Neutrophil (primary cell): Measurements from ENCODE around the gene CACNA1C.

ENCODE experiments used
- H3K27ac ChIP-seq: fragments of 200-600 bp; sonication (generic); 2 replicates; pipeline ENCODE4 v1.5.1; 2016; ENCODE audit warnings: mild to moderate bottlenecking, moderate library complexity
- H3K27me3 ChIP-seq: fragments of 200-600 bp; sonication (generic); 2 replicates; pipeline ENCODE4 v1.6.0; 2016; ENCODE audit warnings: mild to moderate bottlenecking
- H3K36me3 ChIP-seq: fragments of 200-600 bp; sonication (generic); 2 replicates; pipeline ENCODE4 v1.5.1; 2017
- H3K4me1 ChIP-seq, 2 experiments: fragments of 200-600 bp in 1 of 2; sonication (generic) in 1 of 2; 1 replicate in 1 of 2; 2 replicates in 1 of 2; pipeline versions ENCODE4 v1.5.1 to v1.6.1; 2013 to 2016; ENCODE audit warnings: low read depth in 1 of 2, low read length in 1 of 2, mild to moderate bottlenecking in 1 of 2, moderate library complexity in 1 of 2; ENCODE audit not compliant: control insufficient read depth in 1 of 2, insufficient read depth in 1 of 2
- H3K4me3 ChIP-seq, 2 experiments: fragments of 200-600 bp in 1 of 2; sonication (generic) in 1 of 2; 1 replicate in 1 of 2; 2 replicates in 1 of 2; pipeline ENCODE4 v1.5.1; 2013 to 2016; ENCODE audit warnings: low read depth in 1 of 2, low read length in 1 of 2, mild to moderate bottlenecking in 1 of 2, moderate library complexity in 1 of 2
- H3K9me3 ChIP-seq: fragments of 200-600 bp; sonication (generic); 2 replicates; pipeline ENCODE4 v1.5.1; 2016
- TF ChIP-seq, protein P1 (sequence below): fragments of 200-600 bp; sonication (generic); IDR thresholded peaks from 2 replicates; pipeline ENCODE4 v1.5.1; 2016; ENCODE audit warnings: antibody characterized with exemption

Gene CACNA1C

DNA sequence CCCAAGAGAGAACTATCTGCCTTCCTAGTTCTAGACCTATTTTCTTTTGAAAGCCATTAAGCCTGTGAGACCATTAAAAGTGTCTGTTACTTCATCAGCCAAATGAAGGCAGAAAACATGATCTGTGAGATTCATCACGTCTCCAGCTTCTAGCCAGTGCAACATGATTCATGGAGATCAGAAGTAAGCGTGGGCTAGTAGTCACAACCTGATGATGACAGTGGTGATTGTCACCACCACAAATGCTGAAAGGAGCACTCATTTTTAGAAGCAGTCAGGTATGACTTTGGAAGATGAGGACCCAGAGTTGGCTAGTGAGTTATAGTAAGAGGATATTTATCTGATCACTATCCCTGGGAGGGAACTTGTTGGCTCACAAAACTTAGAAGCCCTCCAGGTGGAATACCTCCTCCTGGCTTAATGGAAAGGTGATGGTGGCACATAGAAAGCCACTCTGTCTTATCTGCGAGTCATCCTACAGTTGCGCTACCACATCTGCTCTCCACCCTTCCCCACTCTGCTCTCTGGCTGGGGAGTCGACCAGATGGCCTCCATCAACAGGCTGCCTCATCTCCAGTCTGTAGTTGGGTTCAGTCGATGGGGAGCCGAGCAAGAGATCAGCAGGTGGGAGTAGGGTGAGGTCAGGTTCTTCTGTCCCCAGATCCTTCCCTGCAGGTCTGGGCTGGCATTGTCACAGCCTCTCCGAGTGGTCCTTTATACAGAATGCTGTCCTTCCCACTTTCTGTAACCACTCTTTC, 424.4 kb downstream of the CACNA1C start:
- TF ChIP-seq, protein P1, sequence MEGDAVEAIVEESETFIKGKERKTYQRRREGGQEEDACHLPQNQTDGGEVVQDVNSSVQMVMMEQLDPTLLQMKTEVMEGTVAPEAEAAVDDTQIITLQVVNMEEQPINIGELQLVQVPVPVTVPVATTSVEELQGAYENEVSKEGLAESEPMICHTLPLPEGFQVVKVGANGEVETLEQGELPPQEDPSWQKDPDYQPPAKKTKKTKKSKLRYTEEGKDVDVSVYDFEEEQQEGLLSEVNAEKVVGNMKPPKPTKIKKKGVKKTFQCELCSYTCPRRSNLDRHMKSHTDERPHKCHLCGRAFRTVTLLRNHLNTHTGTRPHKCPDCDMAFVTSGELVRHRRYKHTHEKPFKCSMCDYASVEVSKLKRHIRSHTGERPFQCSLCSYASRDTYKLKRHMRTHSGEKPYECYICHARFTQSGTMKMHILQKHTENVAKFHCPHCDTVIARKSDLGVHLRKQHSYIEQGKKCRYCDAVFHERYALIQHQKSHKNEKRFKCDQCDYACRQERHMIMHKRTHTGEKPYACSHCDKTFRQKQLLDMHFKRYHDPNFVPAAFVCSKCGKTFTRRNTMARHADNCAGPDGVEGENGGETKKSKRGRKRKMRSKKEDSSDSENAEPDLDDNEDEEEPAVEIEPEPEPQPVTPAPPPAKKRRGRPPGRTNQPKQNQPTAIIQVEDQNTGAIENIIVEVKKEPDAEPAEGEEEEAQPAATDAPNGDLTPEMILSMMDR, result no peak
- Histone ChIP-seq H3K27ac (no peak overlapping the region), H3K9me3 (no peaks in the 10 kb centered on the region), H3K27me3 (peaks cover 22% of the 10 kb centered on the region), H3K36me3 (no peaks in the 10 kb centered on the region), H3K4me3 (no peak overlapping the region), H3K4me1 (no peaks in the 10 kb centered on the region)

DNA sequence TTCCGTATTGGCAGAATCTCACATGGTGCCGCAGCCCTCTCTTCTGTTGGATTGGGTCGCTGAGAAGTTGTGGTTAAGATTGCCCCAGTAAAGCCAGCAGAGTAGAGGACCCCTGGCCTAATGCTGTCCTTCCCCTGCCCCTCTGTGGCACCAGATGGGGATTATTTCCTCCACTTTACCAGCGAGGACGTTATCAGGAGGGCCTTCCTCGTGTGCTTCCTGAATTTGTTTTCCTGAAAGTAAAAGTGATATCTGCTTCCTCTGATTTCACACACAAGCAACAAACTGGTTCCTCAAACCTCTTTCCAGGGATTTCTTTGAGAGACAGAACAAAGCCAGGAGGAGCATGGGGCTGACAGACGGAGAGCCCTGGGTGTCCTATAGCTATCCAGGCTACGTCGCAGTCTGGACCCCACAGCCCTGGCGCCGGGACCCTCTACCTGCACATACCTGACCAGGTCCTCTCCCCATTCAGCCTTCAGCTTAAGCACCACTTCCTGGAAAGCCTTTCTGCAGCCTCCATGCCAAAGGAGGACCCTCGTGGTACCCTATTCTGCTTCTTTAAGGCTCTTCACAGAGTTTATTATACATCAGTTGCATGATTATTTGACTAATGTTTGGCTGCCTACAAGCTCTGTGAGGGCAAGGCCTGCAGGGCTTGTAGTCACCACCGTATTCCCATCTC, 427.2 kb downstream of the CACNA1C start:
- H3K27ac ChIP-seq, result no peak overlapping the region
- no peaks in the 10 kb centered on the region for H3K9me3 ChIP-seq
- no peak overlapping the region for H3K4me3 ChIP-seq

GRCh38 chr12:2481346-2481745, 428.6 kb downstream of the CACNA1C start:
- Histone ChIP-seq H3K27me3 (peaks cover 22% of the 10 kb centered on the region), H3K4me1 (no peaks in the 10 kb centered on the region), H3K27ac (no peak overlapping the region), H3K36me3 (no peaks in the 10 kb centered on the region), H3K9me3 (no peaks in the 10 kb centered on the region), H3K4me3 (no peak overlapping the region)
- TF ChIP-seq, protein P1, result no peak

More for the DNA sequence above, 427.2 kb downstream of the CACNA1C start:
- Histone ChIP-seq H3K4me1 (no peaks in the 10 kb centered on the region), H3K27me3 (peaks cover 22% of the 10 kb centered on the region), H3K36me3 (no peaks in the 10 kb centered on the region)
- TF ChIP-seq, protein P1, result no peak

DNA sequence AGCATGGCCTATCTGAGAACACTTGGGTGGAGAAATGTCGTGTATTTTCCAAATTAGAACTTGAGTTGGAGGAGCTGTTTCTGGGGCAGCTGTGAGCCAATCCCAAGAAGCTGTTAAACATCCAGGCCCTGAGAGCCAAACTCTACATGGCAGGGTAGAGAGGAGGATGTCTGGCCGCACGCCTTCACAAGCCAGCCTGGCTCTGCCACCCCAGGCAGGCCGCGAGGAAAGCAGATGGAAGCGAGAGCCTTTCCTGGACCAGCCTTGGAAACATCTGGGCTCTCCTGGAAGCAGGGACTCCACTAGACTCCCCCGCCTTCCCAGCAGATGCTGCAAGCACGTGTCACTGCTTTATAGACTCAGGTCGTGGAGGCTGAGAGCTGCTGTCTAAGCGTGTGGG, 429.2 kb downstream of the CACNA1C start:
- no peak overlapping the region for H3K4me3 ChIP-seq
- H3K27me3 ChIP-seq, result peaks cover 22% of the 10 kb centered on the region
- TF ChIP-seq, protein P1, result no peak
- no peaks in the 10 kb centered on the region for H3K4me1 ChIP-seq
- no peak overlapping the region for H3K27ac ChIP-seq
- no peaks in the 10 kb centered on the region for H3K36me3 ChIP-seq
- H3K9me3 ChIP-seq, result no peaks in the 10 kb centered on the region

DNA sequence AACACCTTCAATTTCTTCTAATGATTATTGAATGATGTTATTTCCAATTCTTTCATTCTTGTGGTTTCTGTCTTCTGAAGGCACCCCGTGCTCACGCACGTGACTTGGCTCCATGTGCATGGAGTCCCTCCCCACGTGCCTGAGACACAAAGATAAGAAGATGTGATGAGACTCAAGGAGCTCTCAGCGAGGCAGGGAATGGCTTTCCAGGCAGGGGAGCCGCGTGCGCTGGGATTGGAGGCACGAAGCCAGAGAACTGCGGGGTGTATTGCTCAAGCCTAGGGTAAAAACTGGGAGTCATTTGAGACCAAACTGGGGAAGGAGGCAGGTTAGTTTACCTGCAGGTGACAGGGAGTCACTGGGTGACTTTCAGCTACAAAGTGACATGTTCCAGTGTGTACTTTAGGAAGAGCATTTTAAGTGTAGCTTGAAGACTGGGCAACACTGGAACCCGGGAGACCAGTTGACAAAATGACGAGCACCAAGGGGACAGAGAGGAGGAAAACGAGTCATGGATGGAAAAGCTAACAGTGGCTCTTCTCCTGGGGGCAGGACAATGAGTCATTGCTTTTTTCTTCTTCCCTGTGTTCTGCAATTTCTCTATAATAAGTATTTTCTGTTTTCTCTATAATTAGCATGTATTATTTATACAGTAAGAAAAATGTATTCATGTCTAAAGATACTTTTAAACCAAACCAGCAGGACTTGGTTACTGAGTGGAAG, 430.3 kb downstream of the CACNA1C start:
- no peaks in the 10 kb centered on the region for H3K4me1 ChIP-seq
- no peak overlapping the region for H3K4me3 ChIP-seq
- peaks cover 22% of the 10 kb centered on the region for H3K27me3 ChIP-seq
- TF ChIP-seq, protein P1, result no peak
- no peaks in the 10 kb centered on the region for H3K36me3 ChIP-seq
- H3K27ac ChIP-seq, result no peak overlapping the region
- no peaks in the 10 kb centered on the region for H3K9me3 ChIP-seq
